GM19238 (cell line): ENCODE data around the gene NECTIN2.
"Not testable (repeated sequence)": the region's sequence is repeated elsewhere in the genome, so short reads cannot be mapped to it uniquely, and the experiment has no call there.

ENCODE experiments used
- DNase-seq: peaks from one replicate; pipeline ENCODE4 v3.0.0; 2011; ENCODE audit warnings: low spot score; ENCODE audit not compliant: insufficient read length

The NECTIN2 gene

DNA sequence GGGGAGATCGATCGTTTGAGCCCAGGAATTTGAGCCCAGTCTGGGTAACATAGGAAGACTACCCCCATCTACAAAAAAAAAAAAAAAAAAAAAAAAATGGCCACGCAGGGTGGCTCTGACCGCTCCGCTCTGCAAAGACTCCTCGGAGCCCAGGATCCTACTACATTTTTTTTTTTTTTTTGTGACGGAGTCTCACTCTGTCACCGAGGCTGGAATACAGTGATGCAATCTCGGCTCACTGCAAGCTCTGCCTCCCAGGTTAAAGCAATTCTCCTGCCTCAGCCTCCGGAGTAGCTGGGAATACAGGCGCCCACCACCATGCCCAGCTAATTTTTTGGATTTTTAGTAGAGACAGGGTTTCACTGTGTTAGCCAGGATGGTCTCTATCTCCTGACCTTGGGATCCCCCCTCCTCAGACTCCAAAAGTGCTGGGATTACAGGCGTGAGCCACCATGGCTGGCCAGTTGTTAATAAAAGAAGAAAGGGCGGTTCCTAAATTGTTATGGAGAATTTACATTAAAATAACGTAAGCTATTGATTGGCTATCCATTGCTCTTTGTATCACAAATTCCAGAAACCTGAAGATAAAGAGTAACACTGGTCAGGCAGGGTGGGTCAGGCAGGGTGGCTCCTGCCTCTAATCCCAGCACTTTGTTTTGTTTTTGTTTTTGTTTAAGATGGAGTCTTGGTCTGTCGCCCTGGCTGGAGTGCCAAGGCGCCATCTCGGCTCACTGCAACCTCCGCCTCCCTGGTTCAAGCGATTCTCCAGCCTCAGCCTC, 36.7 kb downstream of the NECTIN2 start:
- DNase-seq: not testable (repeated sequence)

DNA sequence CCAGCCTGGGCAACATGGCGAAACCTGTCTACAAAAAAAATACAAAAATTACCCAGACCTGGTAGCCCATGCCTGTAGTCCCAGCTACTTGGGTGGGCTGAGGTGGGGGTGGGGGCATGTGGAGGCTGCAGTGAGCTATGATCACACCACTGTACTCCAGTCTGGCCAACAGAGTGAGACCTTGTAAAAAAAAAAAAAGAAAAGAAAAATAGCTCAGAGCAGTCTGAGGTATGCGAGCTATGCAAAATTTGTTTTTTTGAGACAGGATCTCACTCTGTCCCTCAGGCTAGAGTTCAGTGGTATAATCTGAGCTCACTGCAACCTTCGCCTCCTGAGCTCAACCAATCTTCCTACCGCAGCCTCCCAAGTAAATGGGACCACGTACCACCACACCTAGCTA, 37.8 kb downstream of the NECTIN2 start:
- no peak for DNase-seq

DNA sequence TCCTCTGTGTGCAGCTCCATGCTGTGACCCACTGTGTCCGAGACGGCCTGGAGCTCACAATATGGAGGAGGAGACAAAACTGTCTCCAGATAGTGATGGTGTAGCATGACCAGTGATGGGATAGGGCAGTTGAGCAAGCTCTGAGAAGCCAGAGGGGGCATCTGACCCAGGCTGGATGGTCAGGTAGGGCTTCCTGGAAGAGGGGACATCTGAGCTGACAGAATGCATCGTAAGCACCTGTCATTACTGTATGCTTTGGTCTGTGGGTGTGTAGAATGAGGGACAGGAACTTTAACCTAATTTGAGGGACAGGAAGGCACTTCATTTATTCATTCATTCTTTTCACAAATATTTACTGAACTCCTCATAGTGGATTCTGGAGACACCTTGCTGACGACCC, 38.5 kb downstream of the NECTIN2 start:
- DNase-seq: no peak

DNA sequence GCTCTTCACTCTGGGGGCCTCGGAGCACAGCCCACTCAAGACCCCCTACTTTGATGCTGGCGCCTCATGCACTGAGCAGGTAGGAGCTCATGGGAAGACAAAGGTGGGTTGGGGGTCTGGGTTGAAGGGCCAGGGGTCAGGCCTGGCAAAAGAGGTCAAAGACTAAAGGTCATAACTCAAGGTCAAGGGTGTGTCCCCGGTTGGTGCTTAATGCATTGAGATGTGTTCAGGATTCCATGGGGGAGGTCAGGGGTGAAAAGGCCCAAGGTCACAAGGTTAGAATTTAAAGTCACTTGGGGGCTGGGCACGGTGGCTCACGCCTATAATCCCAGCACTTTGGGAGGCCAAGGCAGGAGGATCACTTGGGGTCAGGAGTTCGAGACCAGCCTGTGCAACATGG, 40.0 kb downstream of the NECTIN2 start:
- no peak for DNase-seq

DNA sequence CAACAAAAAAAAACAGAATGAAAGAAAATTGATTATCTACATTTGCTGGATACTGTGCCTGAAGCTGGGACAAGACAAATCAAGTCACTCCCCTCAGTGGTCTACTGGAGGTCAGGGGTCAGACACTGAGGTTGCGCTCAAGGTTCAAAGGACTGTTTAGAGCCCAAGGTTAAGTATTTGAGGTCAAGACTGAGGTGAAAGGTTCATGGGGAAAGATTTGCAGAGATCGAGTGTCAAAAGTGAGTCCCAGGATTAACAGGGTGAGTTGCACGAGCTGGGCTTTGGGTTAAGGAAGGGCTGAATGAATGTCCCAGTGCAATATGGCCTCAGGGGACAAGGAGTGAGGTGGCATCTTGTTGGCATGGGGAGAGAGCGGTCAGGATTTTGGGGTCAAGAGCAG, 41.6 kb downstream of the NECTIN2 start:
- DNase-seq: no peak

DNA sequence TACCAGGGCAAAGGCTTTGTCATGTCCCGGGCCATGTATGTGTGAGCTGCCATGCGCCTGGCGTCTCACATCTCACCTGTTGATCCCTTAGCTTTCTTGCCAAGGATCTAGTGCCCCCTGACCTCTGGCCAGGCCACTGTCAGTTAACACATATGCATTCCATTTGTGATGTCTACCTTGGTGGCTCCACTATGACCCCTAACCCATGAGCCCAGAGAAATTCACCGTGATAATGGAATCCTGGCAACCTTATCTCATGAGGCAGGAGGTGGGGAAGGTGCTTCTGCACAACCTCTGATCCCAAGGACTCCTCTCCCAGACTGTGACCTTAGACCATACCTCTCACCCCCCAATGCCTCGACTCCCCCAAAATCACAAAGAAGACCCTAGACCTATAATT, 42.2 kb downstream of the NECTIN2 start:
- DNase-seq: not testable (repeated sequence)

DNA sequence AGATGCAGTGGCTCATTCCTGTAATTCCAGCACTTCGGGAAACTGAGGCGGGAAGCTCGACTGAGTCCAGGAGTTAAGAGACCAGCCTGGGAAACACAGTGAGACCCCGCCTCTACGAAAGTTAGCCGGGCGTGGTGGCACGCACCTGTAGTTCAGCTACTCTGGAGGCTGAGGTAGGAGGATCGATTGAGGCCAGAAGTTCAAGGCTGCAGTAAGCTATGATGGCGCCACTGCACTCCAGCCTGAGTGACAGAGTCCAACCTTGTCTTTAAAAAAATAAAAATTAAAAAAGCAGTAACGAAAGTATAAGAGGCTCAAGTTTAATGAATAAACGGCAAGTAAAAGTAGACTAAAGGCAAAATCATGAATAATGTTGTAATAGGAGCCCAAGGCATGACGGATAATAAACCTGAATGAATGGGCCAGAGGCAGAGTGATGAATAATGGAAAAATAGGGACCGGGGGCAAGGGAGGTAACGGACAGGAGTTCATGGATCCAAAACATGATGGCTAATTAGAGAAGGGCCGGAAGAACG, 43.8 kb downstream of the NECTIN2 start:
- DNase-seq: no peak

DNA sequence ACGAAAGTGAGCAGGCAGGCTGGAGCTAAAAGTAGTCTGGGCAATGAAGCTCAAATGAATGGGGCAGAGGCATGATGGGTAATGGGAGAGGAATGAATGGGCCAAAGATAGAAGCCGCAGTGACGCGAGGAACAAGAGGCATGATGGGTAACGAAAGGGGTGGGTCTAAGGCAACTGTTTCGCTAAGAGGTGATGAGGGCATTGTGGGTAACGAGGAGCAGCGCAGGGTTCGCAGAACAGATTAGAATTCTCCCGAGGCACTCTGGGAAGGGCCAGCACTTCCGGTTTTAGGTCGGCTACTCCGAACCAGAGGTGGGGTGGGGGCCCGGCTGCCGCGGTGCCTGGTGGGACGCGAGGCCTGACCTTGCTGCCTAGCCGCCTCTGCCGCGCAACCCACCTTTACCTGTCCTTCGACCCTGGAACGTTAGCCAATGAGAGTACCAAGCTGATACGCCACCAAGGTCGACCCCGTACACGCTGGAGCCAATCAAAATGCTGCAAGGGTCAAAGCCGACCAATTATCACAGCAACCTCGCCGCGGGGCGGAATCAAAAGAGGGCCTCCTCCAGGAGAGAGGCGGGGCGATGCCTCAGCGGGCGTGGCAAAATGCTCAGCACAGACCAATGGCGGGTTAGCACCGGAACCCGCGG, 44.4 kb downstream of the NECTIN2 start:
- peak; percentile 97 for DNase-seq

DNA sequence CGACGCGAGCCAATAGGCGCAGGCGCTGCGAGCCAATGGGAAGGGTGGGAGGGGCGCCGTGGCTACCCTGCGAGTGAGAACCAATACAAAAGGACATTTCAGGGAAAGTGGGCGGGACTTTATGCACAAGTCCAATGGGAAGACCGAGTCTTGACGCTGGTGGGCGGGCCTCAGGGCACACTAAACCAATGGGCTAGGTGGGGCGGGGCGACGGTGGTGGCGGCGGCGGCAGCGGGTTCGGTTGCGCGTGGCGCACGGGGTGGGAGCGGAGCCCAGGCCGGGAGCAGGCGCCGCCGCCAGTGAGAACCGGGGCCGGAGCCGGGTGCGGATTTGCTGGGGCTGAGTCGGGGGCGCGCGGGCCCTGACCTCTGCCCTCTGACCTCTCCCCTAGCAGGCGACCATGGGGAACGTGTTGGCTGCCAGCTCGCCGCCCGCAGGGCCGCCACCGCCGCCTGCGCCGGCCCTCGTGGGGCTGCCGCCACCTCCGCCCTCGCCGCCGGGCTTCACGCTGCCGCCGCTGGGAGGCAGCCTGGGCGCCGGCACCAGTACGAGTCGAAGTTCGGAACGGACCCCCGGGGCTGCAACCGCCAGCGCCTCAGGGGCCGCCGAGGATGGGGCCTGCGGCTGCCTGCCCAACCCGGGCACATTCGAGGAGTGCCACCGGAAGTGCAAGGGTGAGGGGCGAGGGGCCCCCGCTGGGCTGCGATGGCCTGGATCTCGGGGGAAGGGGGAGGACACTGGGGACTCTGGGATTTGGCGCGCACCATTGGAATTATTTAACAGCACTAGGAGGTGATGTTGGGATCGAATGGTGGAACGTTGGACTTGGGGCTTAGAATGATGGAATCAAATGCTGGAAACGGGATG, 45.2 kb downstream of the NECTIN2 start, which contains the start of gene TOMM40:
TOMM40 (plus strand) TSS at position 239 of the 867 bp plus-strand sequence; CDS start at position 401, 162 bp downstream.
- DNase-seq: no peak

DNA sequence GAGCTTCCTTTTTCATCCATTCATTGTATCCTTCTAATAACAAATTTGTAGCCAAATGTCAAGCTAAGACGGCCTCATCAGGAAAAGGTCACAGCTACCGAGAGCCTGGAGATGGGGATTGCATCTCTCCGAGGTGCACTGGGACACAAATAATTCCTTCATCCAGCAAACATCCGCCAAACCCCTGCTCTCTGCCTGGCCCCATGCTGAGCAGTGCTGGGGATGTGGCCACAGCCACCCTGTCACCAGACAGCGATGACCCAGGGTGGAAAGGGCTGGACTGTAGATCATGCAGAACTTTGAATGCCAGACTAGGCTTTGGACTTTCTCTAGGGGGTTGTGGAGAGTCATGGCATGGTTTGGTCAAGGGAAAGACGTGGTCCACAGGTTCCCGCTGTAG, 46.8 kb downstream of the NECTIN2 start:
- no peak for DNase-seq

DNA sequence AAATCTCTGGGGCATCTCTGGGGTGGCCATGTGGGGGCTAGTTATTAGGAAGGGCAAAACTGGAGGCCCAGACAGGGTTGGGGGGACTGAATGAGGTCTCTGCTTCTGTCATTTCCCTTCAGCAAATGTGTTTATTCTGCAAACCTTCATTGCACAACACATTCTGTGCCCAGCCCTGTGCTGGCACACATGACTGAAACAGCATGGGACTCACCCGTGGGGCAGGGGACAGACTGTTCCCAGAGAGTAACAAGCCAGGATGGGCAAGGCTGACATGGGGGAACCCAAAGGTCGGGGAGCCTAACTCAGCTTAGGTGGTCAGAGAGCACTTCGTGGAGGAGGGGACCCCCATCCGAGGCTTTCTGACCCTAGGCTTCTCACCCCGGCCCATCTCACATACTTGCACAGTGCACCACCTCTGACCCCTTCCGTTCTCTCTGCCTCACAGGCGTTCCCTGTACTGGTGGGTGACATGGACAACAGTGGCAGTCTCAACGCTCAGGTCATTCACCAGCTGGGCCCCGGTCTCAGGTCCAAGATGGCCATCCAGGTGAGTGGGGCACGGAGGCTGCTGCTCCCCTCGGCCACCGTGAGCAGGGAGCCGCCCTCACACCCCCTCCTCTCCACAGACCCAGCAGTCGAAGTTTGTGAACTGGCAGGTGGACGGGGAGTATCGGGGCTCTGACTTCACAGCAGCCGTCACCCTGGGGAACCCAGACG, 47.4 kb downstream of the NECTIN2 start:
- DNase-seq: no peak

DNA sequence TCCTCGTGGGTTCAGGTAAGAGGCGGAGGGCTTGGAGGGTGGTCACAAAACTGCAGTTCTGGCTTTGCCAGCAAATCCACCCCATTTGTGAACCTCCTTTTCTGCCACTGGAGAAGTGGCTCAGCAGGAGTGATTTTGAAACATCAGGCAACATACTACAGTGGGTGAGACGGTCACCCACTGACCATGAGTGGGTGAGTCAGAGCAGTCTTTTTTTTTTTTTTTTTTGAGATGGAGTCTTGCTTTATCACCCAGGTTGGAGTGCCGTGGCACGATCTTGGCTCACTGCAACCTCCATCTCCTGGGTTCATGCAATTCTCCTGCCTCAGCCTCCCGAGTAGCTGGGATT, 47.9 kb downstream of the NECTIN2 start:
- DNase-seq: no peak

DNA sequence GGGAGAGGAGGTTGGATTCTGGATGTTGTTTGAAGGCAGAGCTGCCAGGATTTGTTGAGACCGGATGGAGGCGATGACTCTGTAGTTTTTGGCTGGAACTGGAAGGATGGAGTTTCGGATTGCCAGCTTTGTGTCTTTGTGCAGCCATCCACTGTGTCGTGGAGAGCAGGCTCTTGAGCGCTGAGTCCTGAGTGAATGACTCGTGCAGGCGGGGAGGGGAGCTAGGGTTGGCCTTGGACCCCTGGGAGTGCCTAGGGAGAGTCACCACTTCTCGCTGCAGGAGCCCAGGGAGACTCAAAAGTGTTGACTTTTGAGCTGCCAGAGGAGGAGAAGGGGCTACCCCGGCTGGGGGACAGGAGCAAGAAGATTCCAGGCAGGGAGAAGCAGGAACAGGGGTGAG, 48.8 kb downstream of the NECTIN2 start:
- DNase-seq: no peak

DNA sequence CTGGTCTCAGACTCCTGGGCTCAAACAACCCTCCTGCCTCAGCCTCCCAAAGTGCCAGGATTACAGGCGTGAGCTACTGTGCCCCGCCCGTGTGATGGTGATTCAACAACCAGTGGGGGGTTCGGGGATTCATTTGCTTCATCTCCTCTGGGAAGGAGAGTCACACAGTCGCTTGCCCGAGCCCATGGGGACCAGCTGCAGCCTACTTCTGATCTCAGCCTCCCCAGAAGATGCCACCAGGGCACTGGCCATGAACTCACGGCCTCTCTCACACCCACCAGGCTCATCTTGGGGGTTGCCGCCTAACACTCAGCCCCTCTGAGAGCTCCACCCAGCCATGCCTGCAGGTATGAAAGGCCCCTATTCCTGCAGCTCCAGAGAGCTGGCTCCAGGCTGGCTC, 51.7 kb downstream of the NECTIN2 start:
- DNase-seq: no peak

DNA sequence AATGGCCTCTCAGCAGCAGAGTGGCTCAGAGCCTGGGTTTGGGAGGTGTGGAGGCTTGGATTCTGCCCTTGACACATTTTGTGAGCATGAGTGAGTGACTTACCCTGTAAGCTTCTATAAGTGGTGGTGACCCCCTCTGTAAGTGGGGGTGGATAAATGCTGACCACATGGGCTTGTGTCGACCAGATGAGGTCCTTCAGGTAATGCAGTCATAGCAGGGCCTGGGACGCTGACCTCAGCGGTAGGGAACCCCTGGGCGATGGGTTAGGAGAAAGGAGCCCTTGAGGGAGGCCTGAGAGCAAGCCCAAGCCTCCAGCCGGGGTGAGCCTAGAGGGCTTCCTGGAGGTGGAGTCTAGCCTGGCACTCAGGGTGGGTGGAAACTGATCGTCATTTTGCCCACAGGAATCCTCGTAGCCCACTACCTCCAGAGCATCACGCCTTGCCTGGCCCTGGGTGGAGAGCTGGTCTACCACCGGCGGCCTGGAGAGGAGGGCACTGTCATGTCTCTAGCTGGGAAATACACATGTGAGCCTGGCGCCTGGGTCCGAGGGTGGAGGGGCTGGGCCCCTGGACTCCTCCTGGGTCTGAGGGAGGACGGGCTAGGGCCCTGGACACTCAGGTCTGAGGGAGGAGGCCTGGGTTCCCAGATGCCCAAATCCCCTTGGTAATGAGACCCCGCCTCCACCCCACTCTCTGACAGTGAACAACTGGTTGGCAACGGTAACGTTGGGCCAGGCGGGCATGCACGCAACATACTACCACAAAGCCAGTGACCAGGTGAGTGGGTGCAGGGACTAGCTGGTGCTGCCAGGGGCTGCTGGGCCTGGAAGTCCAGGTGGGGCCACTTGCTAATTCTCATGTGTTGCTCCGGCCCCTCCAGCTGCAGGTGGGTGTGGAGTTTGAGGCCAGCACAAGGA, 54.5 kb downstream of the NECTIN2 start:
- no peak for DNase-seq

DNA sequence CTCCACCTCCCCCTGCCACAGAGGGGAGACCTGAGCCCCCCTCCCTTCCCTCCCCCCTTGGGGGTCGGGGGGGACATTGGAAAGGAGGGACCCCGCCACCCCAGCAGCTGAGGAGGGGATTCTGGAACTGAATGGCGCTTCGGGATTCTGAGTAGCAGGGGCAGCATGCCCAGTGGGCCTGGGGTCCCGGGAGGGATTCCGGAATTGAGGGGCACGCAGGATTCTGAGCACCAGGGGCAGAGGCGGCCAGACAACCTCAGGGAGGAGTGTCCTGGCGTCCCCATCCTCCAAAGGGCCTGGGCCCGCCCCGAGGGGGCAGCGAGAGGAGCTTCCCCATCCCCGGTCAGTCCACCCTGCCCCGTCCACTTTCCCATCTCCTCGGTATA, 57.1 kb downstream of the NECTIN2 start:
- DNase-seq: no peak

DNA sequence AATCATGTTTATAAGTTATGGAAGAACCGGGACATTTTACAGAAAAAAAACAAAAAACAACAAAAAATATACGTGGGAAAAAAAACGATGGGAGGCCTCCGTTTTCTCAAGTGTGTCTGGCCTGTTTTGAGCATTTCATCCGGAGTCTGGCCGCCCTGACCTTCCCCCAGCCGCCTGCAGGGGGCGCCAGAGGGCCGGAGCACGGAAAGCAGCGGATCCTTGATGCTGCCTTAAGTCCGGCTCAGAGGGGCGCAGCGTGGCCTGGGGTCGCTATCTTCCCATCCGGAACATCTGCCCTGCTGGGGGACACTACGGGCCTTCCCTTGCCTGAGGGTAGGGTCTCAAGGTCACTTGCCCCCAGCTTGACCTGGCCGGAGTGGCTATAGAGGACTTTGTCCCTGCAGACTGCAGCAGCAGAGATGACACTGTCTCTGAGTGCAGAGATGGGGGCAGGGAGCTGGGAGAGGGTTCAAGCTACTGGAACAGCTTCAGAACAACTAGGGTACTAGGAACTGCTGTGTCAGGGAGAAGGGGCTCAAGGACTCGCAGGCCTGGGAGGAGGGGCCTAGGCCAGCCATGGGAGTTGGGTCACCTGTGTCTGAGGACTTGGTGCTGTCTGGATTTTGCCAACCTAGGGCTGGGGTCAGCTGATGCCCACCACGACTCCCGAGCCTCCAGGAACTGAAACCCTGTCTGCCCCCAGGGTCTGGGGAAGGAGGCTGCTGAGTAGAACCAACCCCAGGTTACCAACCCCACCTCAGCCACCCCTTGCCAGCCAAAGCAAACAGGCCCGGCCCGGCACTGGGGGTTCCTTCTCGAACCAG, 57.7 kb downstream of the NECTIN2 start:
- DNase-seq: peak; percentile 71

DNA sequence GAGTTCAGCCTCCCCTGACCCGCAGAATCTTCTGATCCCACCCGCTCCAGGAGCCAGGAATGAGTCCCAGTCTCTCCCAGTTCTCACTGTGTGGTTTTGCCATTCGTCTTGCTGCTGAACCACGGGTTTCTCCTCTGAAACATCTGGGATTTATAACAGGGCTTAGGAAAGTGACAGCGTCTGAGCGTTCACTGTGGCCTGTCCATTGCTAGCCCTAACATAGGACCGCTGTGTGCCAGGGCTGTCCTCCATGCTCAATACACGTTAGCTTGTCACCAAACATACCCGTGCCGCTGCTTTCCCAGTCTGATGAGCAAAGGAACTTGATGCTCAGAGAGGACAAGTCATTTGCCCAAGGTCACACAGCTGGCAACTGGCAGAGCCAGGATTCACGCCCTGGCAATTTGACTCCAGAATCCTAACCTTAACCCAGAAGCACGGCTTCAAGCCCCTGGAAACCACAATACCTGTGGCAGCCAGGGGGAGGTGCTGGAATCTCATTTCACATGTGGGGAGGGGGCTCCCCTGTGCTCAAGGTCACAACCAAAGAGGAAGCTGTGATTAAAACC, 58.4 kb downstream of the NECTIN2 start:
- no peak for DNase-seq
